ENCODE measurements around the gene METRN. TPM values are rescaled to one million over a fixed set of nuclear protein-coding genes. Genes with fewer than 3 reads are reported as not detected.

Gene METRN
- polyA plus RNA-seq, 1 experiment: 33.7 TPM

DNA sequence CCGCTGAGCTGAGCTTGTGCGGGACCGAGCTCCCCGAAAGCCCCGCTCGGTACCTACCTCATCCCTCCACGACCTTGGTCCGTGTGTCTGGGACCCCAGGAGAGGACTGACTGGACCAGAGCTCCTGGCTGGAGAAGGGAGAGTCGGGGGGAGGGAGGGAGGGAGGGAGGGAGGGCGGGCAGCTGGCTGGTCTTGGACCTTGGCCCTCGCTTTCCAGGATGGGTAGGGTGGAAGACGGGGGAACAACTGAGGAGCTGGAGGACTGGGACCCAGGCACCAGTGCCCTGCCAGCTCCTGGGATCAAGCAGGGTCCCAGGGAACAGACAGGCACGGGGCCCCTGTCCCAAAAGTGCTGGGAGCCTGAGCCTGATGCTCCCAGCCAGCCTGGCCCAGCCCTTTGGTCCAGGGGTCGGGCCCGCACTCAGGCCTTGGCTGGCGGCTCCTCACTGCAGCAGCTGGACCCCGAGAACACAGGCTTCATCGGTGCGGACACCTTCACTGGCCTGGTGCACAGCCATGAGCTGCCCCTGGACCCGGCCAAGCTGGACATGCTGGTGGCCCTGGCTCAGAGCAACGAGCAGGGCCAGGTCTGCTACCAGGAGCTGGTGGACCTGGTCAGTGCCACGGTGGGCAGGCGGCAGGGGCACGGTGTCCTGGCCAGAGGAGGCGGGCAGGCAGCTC, 38.9 kb upstream of the METRN start:
- H3K36me3 ChIP-seq (ENCODE audit: control insufficient read depth, insufficient read depth, low read length): peaks cover 24% of the 10 kb centered on the region
- no peaks in the 10 kb centered on the region for H3K27me3 ChIP-seq (ENCODE audit: control insufficient read depth, insufficient read depth, low read length)
- DNase-seq (ENCODE audit: low read depth): no peak
- ChIA-PET CTCF (interaction anchor here (0.8 to 1.9 kb wide), 2 partner anchors 8 to 10 kb away, joined by 4 to 6 read pairs; partner anchors contain the start of gene RHOT2), POLR2A (no interaction called here)
- TF ChIP-seq, protein P1, sequence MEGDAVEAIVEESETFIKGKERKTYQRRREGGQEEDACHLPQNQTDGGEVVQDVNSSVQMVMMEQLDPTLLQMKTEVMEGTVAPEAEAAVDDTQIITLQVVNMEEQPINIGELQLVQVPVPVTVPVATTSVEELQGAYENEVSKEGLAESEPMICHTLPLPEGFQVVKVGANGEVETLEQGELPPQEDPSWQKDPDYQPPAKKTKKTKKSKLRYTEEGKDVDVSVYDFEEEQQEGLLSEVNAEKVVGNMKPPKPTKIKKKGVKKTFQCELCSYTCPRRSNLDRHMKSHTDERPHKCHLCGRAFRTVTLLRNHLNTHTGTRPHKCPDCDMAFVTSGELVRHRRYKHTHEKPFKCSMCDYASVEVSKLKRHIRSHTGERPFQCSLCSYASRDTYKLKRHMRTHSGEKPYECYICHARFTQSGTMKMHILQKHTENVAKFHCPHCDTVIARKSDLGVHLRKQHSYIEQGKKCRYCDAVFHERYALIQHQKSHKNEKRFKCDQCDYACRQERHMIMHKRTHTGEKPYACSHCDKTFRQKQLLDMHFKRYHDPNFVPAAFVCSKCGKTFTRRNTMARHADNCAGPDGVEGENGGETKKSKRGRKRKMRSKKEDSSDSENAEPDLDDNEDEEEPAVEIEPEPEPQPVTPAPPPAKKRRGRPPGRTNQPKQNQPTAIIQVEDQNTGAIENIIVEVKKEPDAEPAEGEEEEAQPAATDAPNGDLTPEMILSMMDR (IDR thresholded peaks at IDR 0.05; ENCODE audit: insufficient read depth, low read depth, low read length): no peak
- H3K4me3 ChIP-seq (ENCODE audit: low read depth, low read length): peak overlapping the region; percentile 40

- no peak for DNase-seq (ENCODE audit: low read depth)
- H3K27me3 ChIP-seq (ENCODE audit: control insufficient read depth, insufficient read depth, low read length): no peaks in the 10 kb centered on the region
- POLR2A ChIA-PET: no interaction called here
- TF ChIP-seq, protein P1 (IDR thresholded peaks at IDR 0.05; ENCODE audit: insufficient read depth, low read depth, low read length): no peak
- no peak overlapping the region for H3K4me3 ChIP-seq (ENCODE audit: low read depth, low read length)
- CTCF ChIA-PET: interaction anchor here (1.9 kb wide), 1 partner anchor 9 kb away, joined by 6 read pairs; the partner anchor contains the start of gene RHOT2
- H3K36me3 ChIP-seq (ENCODE audit: control insufficient read depth, insufficient read depth, low read length): peaks cover 22% of the 10 kb centered on the region
Observed at GRCh38 chr16:676565-676902, 38.4 kb upstream of the METRN start.

DNA sequence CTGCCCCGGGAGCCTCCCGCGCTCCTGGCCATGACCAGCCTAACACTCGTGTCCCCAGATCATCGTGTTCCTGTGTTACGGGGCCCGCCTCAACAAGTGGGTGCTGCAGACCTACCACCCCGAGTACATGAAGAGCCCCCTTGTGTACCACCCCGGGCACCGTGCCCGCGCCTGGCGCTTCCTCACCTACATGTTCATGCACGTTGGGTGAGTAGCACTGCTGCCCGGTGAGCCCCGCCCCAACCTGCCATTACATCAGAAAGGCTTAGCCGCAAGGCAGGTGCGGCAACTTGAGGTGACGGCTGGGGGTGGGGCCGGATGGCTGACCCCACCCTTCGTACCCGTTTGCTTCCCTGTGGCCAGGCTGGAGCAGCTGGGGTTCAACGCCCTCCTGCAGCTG, 38.0 kb upstream of the METRN start:
- no peak for DNase-seq (ENCODE audit: low read depth)

DNA sequence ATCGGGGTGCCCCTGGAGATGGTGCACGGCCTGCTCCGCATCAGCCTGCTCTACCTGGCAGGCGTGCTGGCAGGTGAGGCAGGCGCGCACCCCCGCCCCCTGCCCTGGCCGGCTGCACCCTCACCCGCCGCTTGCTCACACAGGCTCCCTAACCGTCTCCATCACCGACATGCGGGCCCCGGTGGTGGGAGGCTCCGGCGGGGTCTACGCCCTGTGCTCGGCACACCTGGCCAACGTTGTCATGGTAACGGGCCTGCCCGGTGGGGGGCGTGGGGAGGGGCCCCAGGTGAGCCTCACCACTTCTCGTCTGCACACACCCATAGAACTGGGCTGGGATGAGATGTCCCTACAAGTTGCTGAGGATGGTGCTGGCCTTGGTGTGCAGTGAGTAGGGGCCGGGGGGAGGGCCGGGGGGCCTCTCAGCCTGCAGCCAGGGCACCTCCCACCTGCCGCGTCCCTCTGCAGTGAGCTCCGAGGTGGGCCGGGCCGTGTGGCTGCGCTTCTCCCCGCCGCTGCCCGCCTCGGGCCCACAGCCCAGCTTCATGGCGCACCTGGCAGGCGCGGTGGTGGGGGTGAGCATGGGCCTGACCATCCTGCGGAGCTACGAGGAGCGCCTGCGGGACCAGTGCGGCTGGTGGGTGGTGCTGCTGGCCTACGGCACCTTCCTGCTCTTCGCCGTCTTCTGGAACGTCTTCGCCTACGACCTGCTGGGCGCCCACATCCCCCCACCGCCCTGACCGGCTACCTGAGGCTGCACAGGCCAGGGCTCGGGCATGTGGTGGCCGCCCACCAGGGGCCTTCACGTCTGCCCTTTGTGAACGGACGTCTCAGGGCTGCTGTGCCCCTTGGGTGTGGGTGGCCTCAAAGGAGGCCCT, 37.4 kb upstream of the METRN start:
- ChIA-PET POLR2A (no interaction called here), CTCF (interaction anchor here (1.9 kb wide), 1 partner anchor 10 kb away, joined by 6 read pairs; the partner anchor contains the start of gene RHOT2)
- Histone ChIP-seq H3K4me3 (ENCODE audit: low read depth, low read length) (no peak overlapping the region), H3K27me3 (ENCODE audit: control insufficient read depth, insufficient read depth, low read length) (no peaks in the 10 kb centered on the region), H3K36me3 (ENCODE audit: control insufficient read depth, insufficient read depth, low read length) (peaks cover 23% of the 10 kb centered on the region)
- TF ChIP-seq, protein P1 (IDR thresholded peaks at IDR 0.05; ENCODE audit: insufficient read depth, low read depth, low read length): no peak
- no peak for DNase-seq (ENCODE audit: low read depth)

More for the DNA sequence above, 38.0 kb upstream of the METRN start:
- Histone ChIP-seq H3K4me3 (ENCODE audit: low read depth, low read length) (no peak overlapping the region), H3K36me3 (ENCODE audit: control insufficient read depth, insufficient read depth, low read length) (peaks cover 23% of the 10 kb centered on the region), H3K27me3 (ENCODE audit: control insufficient read depth, insufficient read depth, low read length) (no peaks in the 10 kb centered on the region)
- ChIA-PET POLR2A (no interaction called here), CTCF (interaction anchor here (1.9 kb wide), 1 partner anchor 9 kb away, joined by 6 read pairs; the partner anchor contains the start of gene RHOT2)
- TF ChIP-seq, protein P1 (IDR thresholded peaks at IDR 0.05; ENCODE audit: insufficient read depth, low read depth, low read length): no peak

DNA sequence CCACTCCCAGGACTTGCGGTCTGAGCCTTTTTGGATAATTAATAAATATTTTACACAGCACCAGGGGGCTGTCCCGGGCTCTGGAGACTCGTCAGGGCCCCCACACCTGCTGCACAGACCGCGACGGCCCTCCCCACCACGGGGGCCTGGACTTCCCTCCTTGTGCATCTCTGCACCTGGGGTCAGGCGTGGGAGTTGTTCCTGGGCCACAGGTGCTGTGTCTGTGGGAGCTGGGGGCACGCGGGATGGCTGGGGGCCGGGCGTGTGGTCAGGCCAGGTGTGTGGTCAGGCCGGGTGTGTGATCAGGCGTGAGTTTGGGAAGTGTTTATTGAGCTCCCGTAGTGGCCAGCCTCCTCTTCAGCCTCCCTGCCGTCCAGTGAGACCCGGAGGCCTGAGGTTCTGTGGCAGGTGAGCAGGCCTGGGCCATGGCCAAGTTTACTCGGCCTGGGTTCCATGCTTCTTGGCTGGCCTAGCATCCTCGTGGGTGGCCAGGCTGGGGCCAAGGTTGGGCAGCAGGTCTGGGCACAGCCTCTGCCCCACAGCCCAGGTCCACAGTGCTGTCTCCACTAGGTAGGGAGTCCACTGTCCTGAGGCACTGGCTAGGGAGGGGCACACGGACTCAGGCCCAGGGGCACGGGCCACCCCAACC, 36.6 kb upstream of the METRN start:
- POLR2A ChIA-PET: no interaction called here
- Histone ChIP-seq H3K36me3 (ENCODE audit: control insufficient read depth, insufficient read depth, low read length) (peaks cover 23% of the 10 kb centered on the region), H3K4me3 (ENCODE audit: low read depth, low read length) (no peak overlapping the region), H3K27me3 (ENCODE audit: control insufficient read depth, insufficient read depth, low read length) (no peaks in the 10 kb centered on the region)
- TF ChIP-seq, protein P1 (IDR thresholded peaks at IDR 0.05; ENCODE audit: insufficient read depth, low read depth, low read length): no peak
- CTCF ChIA-PET: interaction anchor here (4.5 kb wide), 1 partner anchor 11 kb away, joined by 20 read pairs; the partner anchor contains the start of gene RHOT2
- DNase-seq (ENCODE audit: low read depth): no peak

All from BJ (cell line).